AG09319 (cell line): Measurements from ENCODE around the gene IL2.

Experiments
- DNase-seq: peaks from one replicate; pipeline ENCODE4 v3.0.0-alpha.2; 2010; ENCODE audit warnings: low read depth; ENCODE audit errors: extremely low read depth
- CTCF ChIP-seq: IDR thresholded peaks from 2 replicates; pipeline ENCODE4 v1.5.1; 2011; ENCODE audit warnings: low read depth, mild to moderate bottlenecking, inconsistent platforms, low read length, moderate library complexity

IL2 gene

GRCh38 chr4:122453384-122453995 is 3.0 kb downstream of the IL2 start:
- DNase-seq = no peak
- TF ChIP-seq CTCF = no peak

GRCh38 chr4:122450847-122451246 is 5.7 kb downstream of the IL2 start:
- TF ChIP-seq CTCF = peak; percentile 18
- DNase-seq = no peak

GRCh38 chr4:122434285-122434684 is 22.2 kb downstream of the IL2 start:
- no peak for TF ChIP-seq CTCF
- no peak for DNase-seq

GRCh38 chr4:122431351-122431750 is 25.2 kb downstream of the IL2 start:
- DNase-seq = no peak
- TF ChIP-seq CTCF = no peak

- TF ChIP-seq CTCF = no peak
- DNase-seq = no peak
These were observed 33.3 kb downstream of the IL2 start for GRCh38 chr4:122423246-122423645.

GRCh38 chr4:122412547-122412946 is 44.0 kb downstream of the IL2 start:
- DNase-seq = no peak
- TF ChIP-seq CTCF = no peak

- no peak for TF ChIP-seq CTCF
- DNase-seq = no peak
These were observed 52.7 kb downstream of the IL2 start for GRCh38 chr4:122403861-122404260.
